Measurements from ENCODE around the gene CYS1. TPM values are rescaled to one million over a fixed set of nuclear protein-coding genes. Genes with fewer than 3 reads are reported as not detected.

CYS1 gene
- total RNA-seq, 1 experiment from 2014 or later = 3.7 TPM

- ChIA-PET POLR2A (no interaction called here), RAD21 (ENCODE audit: low non-redundant PET in 1 of 2, low total read pairs in 2 of 2, uncharacterized antibody in 2 of 2, unreplicated experiment in 2 of 2) (no interaction called here), CTCF (interaction anchor here (0.8 to 3.8 kb wide), 2 partner anchors 19 to 359 kb away, joined by 3 to 14 read pairs; no protein-coding TSS in a partner anchor)
- Histone ChIP-seq H3K4me2 (ENCODE audit: low read length) (no peak overlapping the region), H3K4me3 (replicated peaks in 1 of 2; ENCODE audit: low read depth in 1 of 2, low read length in 2 of 2) (no peak overlapping the region), H3K9me2 (ENCODE audit: insufficient read depth) (no peaks in the 10 kb centered on the region), H2AFZ (ENCODE audit: low read depth, low read length, poor library complexity, severe bottlenecking) (no peak overlapping the region), H3K27me3 (ENCODE audit: insufficient read depth, low read length) (no peaks in the 10 kb centered on the region), H3K27ac (ENCODE audit: low read depth, low read length) (no peak overlapping the region), H3K36me3 (ENCODE audit: control insufficient read depth in 1 of 2, insufficient read depth in 2 of 2, low read length in 2 of 2) (no peaks in the 10 kb centered on the region), H4K20me1 (ENCODE audit: insufficient read depth) (no peaks in the 10 kb centered on the region), H3K9me3 (ENCODE audit: control insufficient read depth in 1 of 2, insufficient read depth in 1 of 2, low read depth in 1 of 2, low read length in 2 of 2) (no peaks in the 10 kb centered on the region), H3K9ac (ENCODE audit: low read length) (no peak overlapping the region), H3K79me2 (ENCODE audit: insufficient read depth, low read length) (no peaks in the 10 kb centered on the region), H3K4me1 (ENCODE audit: control insufficient read depth in 1 of 2, insufficient read depth in 2 of 2, low read length in 2 of 2) (peaks cover 6 to 21% of the 10 kb centered on the region in 2 experiments)
- no peak for TF ChIP-seq RAD21 (IDR thresholded peaks at IDR 0.05; ENCODE audit: low read depth)
- TF ChIP-seq FOSL1 (IDR thresholded peaks at IDR 0.05; ENCODE audit: low read depth) = no peak
- no peak for TF ChIP-seq ZNF274 (IDR thresholded peaks at IDR 0.05; ENCODE audit: low read depth, low read length)
- TF ChIP-seq ELF1 (IDR thresholded peaks at IDR 0.05; ENCODE audit: borderline replicate concordance, low read depth) = no peak
- no peak for TF ChIP-seq REST (IDR thresholded peaks at IDR 0.05; ENCODE audit: low read depth)
- TF ChIP-seq CBX3 (IDR thresholded peaks at IDR 0.05; ENCODE audit: low read depth) = no peak
- TF ChIP-seq TCF7L2 (IDR thresholded peaks at IDR 0.05; ENCODE audit: borderline replicate concordance, extremely low read depth, insufficient read depth, insufficient read length) = no peak
- TF ChIP-seq, protein P1, sequence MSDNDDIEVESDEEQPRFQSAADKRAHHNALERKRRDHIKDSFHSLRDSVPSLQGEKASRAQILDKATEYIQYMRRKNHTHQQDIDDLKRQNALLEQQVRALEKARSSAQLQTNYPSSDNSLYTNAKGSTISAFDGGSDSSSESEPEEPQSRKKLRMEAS (IDR thresholded peaks at IDR 0.05) = no peak
- TF ChIP-seq, protein P2, sequence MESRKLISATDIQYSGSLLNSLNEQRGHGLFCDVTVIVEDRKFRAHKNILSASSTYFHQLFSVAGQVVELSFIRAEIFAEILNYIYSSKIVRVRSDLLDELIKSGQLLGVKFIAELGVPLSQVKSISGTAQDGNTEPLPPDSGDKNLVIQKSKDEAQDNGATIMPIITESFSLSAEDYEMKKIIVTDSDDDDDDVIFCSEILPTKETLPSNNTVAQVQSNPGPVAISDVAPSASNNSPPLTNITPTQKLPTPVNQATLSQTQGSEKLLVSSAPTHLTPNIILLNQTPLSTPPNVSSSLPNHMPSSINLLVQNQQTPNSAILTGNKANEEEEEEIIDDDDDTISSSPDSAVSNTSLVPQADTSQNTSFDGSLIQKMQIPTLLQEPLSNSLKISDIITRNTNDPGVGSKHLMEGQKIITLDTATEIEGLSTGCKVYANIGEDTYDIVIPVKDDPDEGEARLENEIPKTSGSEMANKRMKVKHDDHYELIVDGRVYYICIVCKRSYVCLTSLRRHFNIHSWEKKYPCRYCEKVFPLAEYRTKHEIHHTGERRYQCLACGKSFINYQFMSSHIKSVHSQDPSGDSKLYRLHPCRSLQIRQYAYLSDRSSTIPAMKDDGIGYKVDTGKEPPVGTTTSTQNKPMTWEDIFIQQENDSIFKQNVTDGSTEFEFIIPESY (IDR thresholded peaks at IDR 0.05; ENCODE audit: extremely low read depth, insufficient replicate concordance, low read length) = no peak
- TF ChIP-seq JUND (IDR thresholded peaks at IDR 0.05) = no peak
- no peak for TF ChIP-seq SP1 (IDR thresholded peaks at IDR 0.05; ENCODE audit: low read depth)
- TF ChIP-seq CEBPB (IDR thresholded peaks at IDR 0.05; ENCODE audit: low read depth) = no peak
- TF ChIP-seq SRF (IDR thresholded peaks at IDR 0.05; ENCODE audit: low read depth) = no peak
- no peak for TF ChIP-seq EZH2phosphoT487 (IDR thresholded peaks at IDR 0.05; ENCODE audit: borderline replicate concordance)
- no peak for TF ChIP-seq EZH2 (IDR thresholded peaks at IDR 0.05)
- no peak for TF ChIP-seq POLR2AphosphoS5 (IDR thresholded peaks at IDR 0.05; ENCODE audit: low read depth, low read length)
- no peak for TF ChIP-seq SIN3A (IDR thresholded peaks at IDR 0.05; ENCODE audit: low read depth)
- ATAC-seq (no peak), DNase-seq (ENCODE audit: low read depth, low spot score) (no peak)
- intact Hi-C loops (cut with micrococcal nuclease) = no loop called here
- no TSS peak for BruUV-seq (replicated peaks)
Measured at GRCh38 chr2:10076511-10076910, 3.7 kb downstream of the CYS1 start.
